Activated T-helper 17 cell treated with anti-CD3 and anti-CD28 coated beads, Interleukin-2, amount 50 U/mL, for 72 hours (primary cell): ENCODE data around the gene EIF4G2. TPM values are rescaled to one million over a fixed set of nuclear protein-coding genes. Genes with fewer than 3 reads are reported as not detected.

Experiments used
- total RNA-seq, 2 donors: library from RNA; stranded (reverse); gene quantifications; one replicate each; pipeline ENCODE4 v1.2.3, GENCODE V29; 2022

The EIF4G2 gene
- total RNA-seq, 2 donors from 2014 or later: 622 to 1,188 TPM

Other genes with a start within 250 kb of the EIF4G2 start
- gene LYVE1, start 240.3 kb downstream of the EIF4G2 start, total RNA-seq: not detected
- gene IRAG1, start 115.2 kb downstream of the EIF4G2 start, total RNA-seq: under 1 TPM in 1 of 2 donors, not detected in 1; 0.13 TPM
- 10 to 100 TPM; 34.0 to 47.4 TPM for gene CTR9, start 57.7 kb downstream of the EIF4G2 start, total RNA-seq
- 10 to 100 TPM; 28.8 to 33.0 TPM for gene ZBED5, start 49.1 kb upstream of the EIF4G2 start, total RNA-seq